Measurements from ENCODE around the gene FAM120A. TPM values are rescaled to one million over a fixed set of nuclear protein-coding genes. Genes with fewer than 3 reads are reported as not detected.
A peak's percentile ranks its signal among the peaks of the same experiment; 100 is the strongest.

The FAM120A gene
- total RNA-seq, 1 experiment from 2014 or later: 89.6 TPM

DNA sequence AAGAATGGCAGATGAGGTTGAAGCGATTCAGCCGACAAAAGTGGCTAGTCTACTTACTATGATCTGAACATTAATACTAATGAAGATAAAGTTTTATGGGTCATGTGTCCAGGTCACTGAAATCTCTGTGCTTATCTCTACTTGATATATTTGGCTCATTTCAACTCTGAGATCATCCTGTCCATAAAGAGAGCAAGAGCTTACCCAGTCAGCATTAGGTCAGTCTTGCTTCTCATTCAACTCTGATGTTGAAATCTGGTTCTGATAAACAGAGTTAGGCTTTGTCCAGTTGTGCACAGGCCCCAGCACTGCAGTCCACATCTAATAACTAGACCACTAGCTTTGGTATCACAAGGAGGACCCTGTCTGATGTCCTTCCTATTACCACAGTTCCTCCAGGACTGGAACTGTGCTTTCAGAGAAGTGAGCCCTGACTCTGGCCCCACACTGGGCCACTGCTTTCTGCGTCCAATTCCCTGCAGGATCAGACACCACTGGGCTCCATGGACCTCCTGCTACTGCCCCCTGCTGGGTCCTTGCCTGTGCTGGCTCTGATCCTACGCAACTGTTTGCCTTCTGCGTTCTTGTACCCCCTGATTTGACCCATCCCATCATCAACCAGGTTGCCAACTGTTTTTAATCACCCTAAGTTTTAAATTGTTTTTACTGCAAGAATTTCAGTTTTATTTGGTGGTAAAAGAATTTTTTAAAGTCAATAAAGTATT lies 23.7 kb upstream of the FAM120A start:
- BruUV-seq (replicated peaks): no TSS peak
- no peak overlapping the region for H3K4me3 ChIP-seq (ENCODE audit: low read length)
- TF ChIP-seq, protein P1, sequence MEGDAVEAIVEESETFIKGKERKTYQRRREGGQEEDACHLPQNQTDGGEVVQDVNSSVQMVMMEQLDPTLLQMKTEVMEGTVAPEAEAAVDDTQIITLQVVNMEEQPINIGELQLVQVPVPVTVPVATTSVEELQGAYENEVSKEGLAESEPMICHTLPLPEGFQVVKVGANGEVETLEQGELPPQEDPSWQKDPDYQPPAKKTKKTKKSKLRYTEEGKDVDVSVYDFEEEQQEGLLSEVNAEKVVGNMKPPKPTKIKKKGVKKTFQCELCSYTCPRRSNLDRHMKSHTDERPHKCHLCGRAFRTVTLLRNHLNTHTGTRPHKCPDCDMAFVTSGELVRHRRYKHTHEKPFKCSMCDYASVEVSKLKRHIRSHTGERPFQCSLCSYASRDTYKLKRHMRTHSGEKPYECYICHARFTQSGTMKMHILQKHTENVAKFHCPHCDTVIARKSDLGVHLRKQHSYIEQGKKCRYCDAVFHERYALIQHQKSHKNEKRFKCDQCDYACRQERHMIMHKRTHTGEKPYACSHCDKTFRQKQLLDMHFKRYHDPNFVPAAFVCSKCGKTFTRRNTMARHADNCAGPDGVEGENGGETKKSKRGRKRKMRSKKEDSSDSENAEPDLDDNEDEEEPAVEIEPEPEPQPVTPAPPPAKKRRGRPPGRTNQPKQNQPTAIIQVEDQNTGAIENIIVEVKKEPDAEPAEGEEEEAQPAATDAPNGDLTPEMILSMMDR (conservative IDR thresholded peaks at IDR 0.05; ENCODE audit: low read depth, low read length): peak; percentile 49
- no peak for TF ChIP-seq EZH2 (IDR thresholded peaks at IDR 0.05; ENCODE audit: low read length, unreplicated experiment)
- TF ChIP-seq EZH2phosphoT487 (IDR thresholded peaks at IDR 0.05; ENCODE audit: borderline replicate concordance, low read length): no peak
- no peak for DNase-seq
- H3K9me2 ChIP-seq (replicated peaks; ENCODE audit: low read length): no peaks in the 10 kb centered on the region
- H3K9me3 ChIP-seq (ENCODE audit: low read length): no peaks in the 10 kb centered on the region
- no peak overlapping the region for H3K9ac ChIP-seq (ENCODE audit: low read length)
- POLR2A ChIA-PET (ENCODE audit: unreplicated experiment): no interaction called here
- H2AFZ ChIP-seq (ENCODE audit: low read length): no peak overlapping the region
- no peaks in the 10 kb centered on the region for H3F3A ChIP-seq (ENCODE audit: low read length, unreplicated experiment)
- ATAC-seq: no peak
- H3K79me2 ChIP-seq (ENCODE audit: low read length): no peaks in the 10 kb centered on the region
- no peaks in the 10 kb centered on the region for H3K4me1 ChIP-seq (ENCODE audit: insufficient read depth, low read length)
- H4K20me1 ChIP-seq (ENCODE audit: low read length): no peaks in the 10 kb centered on the region
- no peaks in the 10 kb centered on the region for H3K36me3 ChIP-seq (ENCODE audit: low read depth, low read length)
- intact Hi-C loops (cut with micrococcal nuclease): no loop called here
- H3K27ac ChIP-seq (ENCODE audit: low read length): no peak overlapping the region
- CTCF ChIA-PET: no interaction called here
- H3K27me3 ChIP-seq (ENCODE audit: low read length): peaks cover 9% of the 10 kb centered on the region; the same call in 1 of the 2 replicates
- no peak overlapping the region for H3K4me2 ChIP-seq (ENCODE audit: low read length)

DNA sequence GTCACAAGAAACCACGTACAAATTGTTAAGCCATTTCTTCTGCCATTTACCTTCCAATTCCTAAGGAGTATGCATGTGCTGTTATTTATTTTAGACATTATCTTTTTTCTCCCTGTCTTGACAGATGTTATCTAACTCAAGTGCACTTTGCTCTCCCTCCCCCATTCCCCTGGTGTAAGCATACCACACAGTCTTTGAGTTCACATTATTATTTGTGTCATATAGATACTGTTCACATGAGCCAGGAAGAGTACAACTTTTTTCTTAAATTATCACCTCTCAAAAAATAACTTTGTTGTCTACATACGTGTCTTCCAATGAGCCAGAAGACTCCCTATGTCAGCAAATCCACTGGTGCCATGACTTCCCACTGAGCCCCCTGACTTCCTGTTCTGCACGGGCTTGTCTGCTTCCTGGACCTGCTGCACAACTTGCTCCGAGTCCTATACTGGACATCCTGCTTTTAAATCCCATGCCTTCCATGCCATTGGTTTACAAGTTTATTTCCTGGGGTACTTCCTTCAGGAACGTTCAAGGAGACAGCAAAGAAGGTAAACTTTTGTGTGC lies 19.9 kb upstream of the FAM120A start:
- no peak overlapping the region for H3K4me3 ChIP-seq (ENCODE audit: low read length)
- H3K4me2 ChIP-seq (ENCODE audit: low read length): no peak overlapping the region
- no peaks in the 10 kb centered on the region for H3K79me2 ChIP-seq (ENCODE audit: low read length)
- no peaks in the 10 kb centered on the region for H3K36me3 ChIP-seq (ENCODE audit: low read depth, low read length)
- no peaks in the 10 kb centered on the region for H4K20me1 ChIP-seq (ENCODE audit: low read length)
- no peaks in the 10 kb centered on the region for H3K27me3 ChIP-seq (ENCODE audit: low read length)
- H3K4me1 ChIP-seq (ENCODE audit: insufficient read depth, low read length): no peaks in the 10 kb centered on the region
- H3K27ac ChIP-seq (ENCODE audit: low read length): no peak overlapping the region
- intact Hi-C loops (cut with micrococcal nuclease): no loop called here
- TF ChIP-seq, protein P1 (conservative IDR thresholded peaks at IDR 0.05; ENCODE audit: low read depth, low read length): no peak
- TF ChIP-seq EZH2phosphoT487 (IDR thresholded peaks at IDR 0.05; ENCODE audit: borderline replicate concordance, low read length): no peak
- TF ChIP-seq EZH2 (IDR thresholded peaks at IDR 0.05; ENCODE audit: low read length, unreplicated experiment): no peak
- no peaks in the 10 kb centered on the region for H3K9me3 ChIP-seq (ENCODE audit: low read length)
- H3F3A ChIP-seq (ENCODE audit: low read length, unreplicated experiment): no peaks in the 10 kb centered on the region
- ChIA-PET POLR2A (ENCODE audit: unreplicated experiment) (no interaction called here), CTCF (no interaction called here)
- H2AFZ ChIP-seq (ENCODE audit: low read length): no peak overlapping the region
- BruUV-seq (replicated peaks): no TSS peak
- no peaks in the 10 kb centered on the region for H3K9me2 ChIP-seq (replicated peaks; ENCODE audit: low read length)
- no peak overlapping the region for H3K9ac ChIP-seq (ENCODE audit: low read length)
- DNase-seq (no peak), ATAC-seq (no peak)

DNA sequence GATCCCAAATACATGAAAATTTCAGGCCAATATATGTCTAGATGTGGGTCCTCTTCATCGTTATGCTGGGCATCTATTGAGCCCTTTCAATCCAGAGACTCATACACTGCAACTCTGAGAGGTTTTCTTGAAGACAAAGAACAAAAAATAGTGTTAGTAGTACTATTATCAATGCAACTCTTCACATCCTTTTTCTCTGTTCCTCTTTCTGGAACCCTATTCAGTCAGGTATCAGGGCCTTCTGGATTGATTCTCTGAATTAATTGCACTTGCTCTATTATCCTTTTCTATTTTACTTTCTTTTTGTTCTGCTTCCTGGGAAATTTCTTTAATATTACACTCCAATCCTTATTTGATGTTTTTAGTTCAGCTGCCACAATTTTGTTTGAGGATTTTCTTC lies 18.5 kb upstream of the FAM120A start:
- no TSS peak for BruUV-seq (replicated peaks)
- Histone ChIP-seq H3K9me3 (ENCODE audit: low read length) (no peaks in the 10 kb centered on the region), H3K27me3 (ENCODE audit: low read length) (no peaks in the 10 kb centered on the region), H4K20me1 (ENCODE audit: low read length) (no peaks in the 10 kb centered on the region), H3K79me2 (ENCODE audit: low read length) (no peaks in the 10 kb centered on the region), H3K4me3 (ENCODE audit: low read length) (no peak overlapping the region), H3K36me3 (ENCODE audit: low read depth, low read length) (no peaks in the 10 kb centered on the region), H3F3A (ENCODE audit: low read length, unreplicated experiment) (no peaks in the 10 kb centered on the region), H3K27ac (ENCODE audit: low read length) (no peak overlapping the region), H2AFZ (ENCODE audit: low read length) (no peak overlapping the region), H3K9me2 (replicated peaks; ENCODE audit: low read length) (no peaks in the 10 kb centered on the region), H3K9ac (ENCODE audit: low read length) (no peak overlapping the region), H3K4me2 (ENCODE audit: low read length) (no peak overlapping the region), H3K4me1 (ENCODE audit: insufficient read depth, low read length) (no peaks in the 10 kb centered on the region)
- no peak for ATAC-seq
- ChIA-PET CTCF (no interaction called here), POLR2A (ENCODE audit: unreplicated experiment) (no interaction called here)
- no peak for TF ChIP-seq EZH2phosphoT487 (IDR thresholded peaks at IDR 0.05; ENCODE audit: borderline replicate concordance, low read length)
- TF ChIP-seq, protein P1 (conservative IDR thresholded peaks at IDR 0.05; ENCODE audit: low read depth, low read length): no peak
- no peak for TF ChIP-seq EZH2 (IDR thresholded peaks at IDR 0.05; ENCODE audit: low read length, unreplicated experiment)
- intact Hi-C loops (cut with micrococcal nuclease): no loop called here
- no peak for DNase-seq

Data from PC-3 (cell line).